Liver (tissue), 3 donors: Measurements from ENCODE around the gene PPP1R16B.

ENCODE experiments used
- EGR1 ChIP-seq, 2 donors: IDR thresholded peaks; 2 replicates each; pipeline ENCODE4 v1.6.1; 2016 to 2018; ENCODE audit warnings: antibody characterized with exemption in 2 of 2, low read depth in 2 of 2
- FOXA1 ChIP-seq: IDR thresholded peaks from 2 replicates; pipeline ENCODE4 v1.6.1; 2016; ENCODE audit warnings: antibody characterized with exemption
- FOXA2 ChIP-seq: IDR thresholded peaks from 2 replicates; pipeline ENCODE4 v1.6.1; 2016; ENCODE audit warnings: antibody characterized with exemption
- GABPA ChIP-seq, 2 donors: IDR thresholded peaks in 1 of 2; conservative IDR thresholded peaks in 1 of 2; 2 replicates each; pipeline ENCODE4 v1.6.1; 2016; ENCODE audit warnings: antibody characterized with exemption in 2 of 2, mild to moderate bottlenecking in 1 of 2, moderate library complexity in 1 of 2
- JUND ChIP-seq, 2 donors: IDR thresholded peaks; 2 replicates each; pipeline ENCODE4 v1.6.1; 2016; ENCODE audit warnings: antibody characterized with exemption in 2 of 2
- MAX ChIP-seq: IDR thresholded peaks from 2 replicates; pipeline ENCODE4 v1.6.1; 2016; ENCODE audit warnings: antibody characterized with exemption
- NR2F2 ChIP-seq: IDR thresholded peaks from 2 replicates; pipeline ENCODE4 v1.6.1; 2016; ENCODE audit warnings: antibody characterized with exemption
- RAD21 ChIP-seq, 2 donors: IDR thresholded peaks; 2 replicates each; pipeline ENCODE4 v1.6.1; 2016; ENCODE audit warnings: antibody characterized with exemption in 2 of 2, mild to moderate bottlenecking in 2 of 2
- SP1 ChIP-seq: IDR thresholded peaks from 2 replicates; pipeline ENCODE4 v1.6.1; 2018; ENCODE audit warnings: antibody characterized with exemption, mild to moderate bottlenecking
- TAF1 ChIP-seq: conservative IDR thresholded peaks from 2 replicates; pipeline ENCODE4 v1.6.1; 2016; ENCODE audit warnings: antibody characterized with exemption, mild to moderate bottlenecking
- ZBTB33 ChIP-seq: IDR thresholded peaks from 2 replicates; pipeline ENCODE4 v1.6.1; 2016; ENCODE audit warnings: antibody characterized with exemption
- TF ChIP-seq, protein P1 (sequence below): fragments of 150-350 bp; IDR thresholded peaks from 2 replicates; pipeline ENCODE4 v1.5.1; 2017; ENCODE audit warnings: improper control_type of control experiment, low read depth, low read length; ENCODE audit not compliant: missing input control
- TF ChIP-seq, protein P2 (sequence below): IDR thresholded peaks from 2 replicates; pipeline ENCODE4 v1.6.1; 2016; ENCODE audit warnings: antibody characterized with exemption, mild to moderate bottlenecking
- TF ChIP-seq, protein P3 (sequence below): IDR thresholded peaks from 2 replicates; pipeline ENCODE4 v1.6.1; 2016; ENCODE audit warnings: antibody characterized with exemption
- donor health status: healthy.
- donor health status: healthy.

DNA sequence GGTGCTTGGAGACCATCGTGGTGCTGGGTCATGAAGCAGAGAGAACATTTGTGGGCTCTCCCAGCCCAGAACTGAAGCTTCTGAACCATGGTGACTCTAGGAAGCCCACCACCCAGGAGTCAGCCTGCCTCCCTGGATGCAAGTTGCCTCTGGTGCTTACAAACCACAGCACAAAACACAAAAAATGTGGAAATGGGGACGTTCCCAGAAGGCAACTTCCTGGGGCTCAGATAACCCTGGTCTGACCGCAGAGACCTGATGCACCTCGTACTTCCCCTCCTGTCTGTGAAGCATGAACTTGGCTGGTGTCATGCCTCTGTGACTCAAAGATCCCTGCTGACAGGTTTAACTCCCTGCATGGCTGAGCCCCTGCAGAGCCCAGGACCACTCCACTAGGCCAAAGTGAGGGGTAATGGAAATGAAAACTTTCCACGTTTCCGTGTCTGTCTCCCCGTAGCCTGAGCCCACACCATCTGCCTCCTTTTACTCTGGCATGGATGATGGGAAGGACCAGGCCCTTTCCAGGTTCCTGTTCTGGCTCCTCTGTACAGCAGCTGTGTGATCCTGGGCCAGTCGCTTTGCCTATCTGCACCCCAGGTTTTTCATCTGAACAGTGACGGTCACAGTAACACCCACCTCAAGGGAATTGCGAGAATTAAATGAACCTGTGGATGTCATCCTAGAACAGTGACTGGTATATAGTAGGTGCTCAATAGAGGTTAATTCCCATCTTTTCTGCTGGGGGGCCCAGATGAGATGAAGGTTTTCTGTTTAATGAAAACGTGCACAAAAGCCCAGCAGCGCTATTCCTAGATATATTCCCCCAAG, 57.7 kb downstream of the PPP1R16B start:
- no peak for TF ChIP-seq GABPA (IDR thresholded peaks at IDR 0.05 in 1 of 2, conservative IDR thresholded peaks at IDR 0.05 in 1 of 2)
- TF ChIP-seq, protein P1, sequence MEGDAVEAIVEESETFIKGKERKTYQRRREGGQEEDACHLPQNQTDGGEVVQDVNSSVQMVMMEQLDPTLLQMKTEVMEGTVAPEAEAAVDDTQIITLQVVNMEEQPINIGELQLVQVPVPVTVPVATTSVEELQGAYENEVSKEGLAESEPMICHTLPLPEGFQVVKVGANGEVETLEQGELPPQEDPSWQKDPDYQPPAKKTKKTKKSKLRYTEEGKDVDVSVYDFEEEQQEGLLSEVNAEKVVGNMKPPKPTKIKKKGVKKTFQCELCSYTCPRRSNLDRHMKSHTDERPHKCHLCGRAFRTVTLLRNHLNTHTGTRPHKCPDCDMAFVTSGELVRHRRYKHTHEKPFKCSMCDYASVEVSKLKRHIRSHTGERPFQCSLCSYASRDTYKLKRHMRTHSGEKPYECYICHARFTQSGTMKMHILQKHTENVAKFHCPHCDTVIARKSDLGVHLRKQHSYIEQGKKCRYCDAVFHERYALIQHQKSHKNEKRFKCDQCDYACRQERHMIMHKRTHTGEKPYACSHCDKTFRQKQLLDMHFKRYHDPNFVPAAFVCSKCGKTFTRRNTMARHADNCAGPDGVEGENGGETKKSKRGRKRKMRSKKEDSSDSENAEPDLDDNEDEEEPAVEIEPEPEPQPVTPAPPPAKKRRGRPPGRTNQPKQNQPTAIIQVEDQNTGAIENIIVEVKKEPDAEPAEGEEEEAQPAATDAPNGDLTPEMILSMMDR, result no peak
- TF ChIP-seq SP1, result no peak
- TF ChIP-seq FOXA1, result no peak
- TF ChIP-seq NR2F2, result peak; percentile 42
- TF ChIP-seq ZBTB33, result no peak
- TF ChIP-seq TAF1, result no peak
- TF ChIP-seq, protein P2, sequence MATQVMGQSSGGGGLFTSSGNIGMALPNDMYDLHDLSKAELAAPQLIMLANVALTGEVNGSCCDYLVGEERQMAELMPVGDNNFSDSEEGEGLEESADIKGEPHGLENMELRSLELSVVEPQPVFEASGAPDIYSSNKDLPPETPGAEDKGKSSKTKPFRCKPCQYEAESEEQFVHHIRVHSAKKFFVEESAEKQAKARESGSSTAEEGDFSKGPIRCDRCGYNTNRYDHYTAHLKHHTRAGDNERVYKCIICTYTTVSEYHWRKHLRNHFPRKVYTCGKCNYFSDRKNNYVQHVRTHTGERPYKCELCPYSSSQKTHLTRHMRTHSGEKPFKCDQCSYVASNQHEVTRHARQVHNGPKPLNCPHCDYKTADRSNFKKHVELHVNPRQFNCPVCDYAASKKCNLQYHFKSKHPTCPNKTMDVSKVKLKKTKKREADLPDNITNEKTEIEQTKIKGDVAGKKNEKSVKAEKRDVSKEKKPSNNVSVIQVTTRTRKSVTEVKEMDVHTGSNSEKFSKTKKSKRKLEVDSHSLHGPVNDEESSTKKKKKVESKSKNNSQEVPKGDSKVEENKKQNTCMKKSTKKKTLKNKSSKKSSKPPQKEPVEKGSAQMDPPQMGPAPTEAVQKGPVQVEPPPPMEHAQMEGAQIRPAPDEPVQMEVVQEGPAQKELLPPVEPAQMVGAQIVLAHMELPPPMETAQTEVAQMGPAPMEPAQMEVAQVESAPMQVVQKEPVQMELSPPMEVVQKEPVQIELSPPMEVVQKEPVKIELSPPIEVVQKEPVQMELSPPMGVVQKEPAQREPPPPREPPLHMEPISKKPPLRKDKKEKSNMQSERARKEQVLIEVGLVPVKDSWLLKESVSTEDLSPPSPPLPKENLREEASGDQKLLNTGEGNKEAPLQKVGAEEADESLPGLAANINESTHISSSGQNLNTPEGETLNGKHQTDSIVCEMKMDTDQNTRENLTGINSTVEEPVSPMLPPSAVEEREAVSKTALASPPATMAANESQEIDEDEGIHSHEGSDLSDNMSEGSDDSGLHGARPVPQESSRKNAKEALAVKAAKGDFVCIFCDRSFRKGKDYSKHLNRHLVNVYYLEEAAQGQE, result no peak
- TF ChIP-seq FOXA2, result no peak
- TF ChIP-seq, protein P3, sequence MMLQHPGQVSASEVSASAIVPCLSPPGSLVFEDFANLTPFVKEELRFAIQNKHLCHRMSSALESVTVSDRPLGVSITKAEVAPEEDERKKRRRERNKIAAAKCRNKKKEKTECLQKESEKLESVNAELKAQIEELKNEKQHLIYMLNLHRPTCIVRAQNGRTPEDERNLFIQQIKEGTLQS, result no peak
- TF ChIP-seq RAD21 (IDR thresholded peaks at IDR 0.05), result no peak
- no peak for TF ChIP-seq MAX
- no peak for TF ChIP-seq JUND (IDR thresholded peaks at IDR 0.05)
- TF ChIP-seq EGR1 (IDR thresholded peaks at IDR 0.05; ENCODE audit: low read depth in 2 of 2), result no peak
